Neural crest cell (in vitro differentiated cells): ENCODE data around the gene OGN. TPM values are rescaled to one million over a fixed set of nuclear protein-coding genes. Genes with fewer than 3 reads are reported as not detected.

Experiments used
- DNase-seq: peaks from one replicate; pipeline ENCODE4 v3.0.0; 2021; ENCODE audit warnings: low read depth, mixed read lengths, low spot score
- H3K27ac Mint-ChIP-seq: one replicate; pipeline ENCODE4 v1.8.0; 2021; ENCODE audit warnings: mild to moderate bottlenecking, mixed read lengths; ENCODE audit not compliant: unreplicated experiment
- H3K27me3 Mint-ChIP-seq: 2 replicates; pipeline ENCODE4 v1.8.0; 2021; ENCODE audit warnings: low read depth, mild to moderate bottlenecking, mixed read lengths
- H3K36me3 Mint-ChIP-seq: 2 replicates; pipeline ENCODE4 v1.8.0; 2021; ENCODE audit warnings: low read depth, mild to moderate bottlenecking, mixed read lengths
- H3K4me1 Mint-ChIP-seq: 2 replicates; pipeline ENCODE4 v1.8.0; 2021; ENCODE audit warnings: mixed read lengths
- H3K4me3 Mint-ChIP-seq: one replicate; pipeline ENCODE4 v1.8.0; 2021; ENCODE audit warnings: mild to moderate bottlenecking, mixed read lengths
- H3K9me3 Mint-ChIP-seq: 2 replicates; pipeline ENCODE4 v1.8.0; 2021; ENCODE audit warnings: mixed read lengths
- long read RNA-seq: library from polyadenylated mRNA; unstranded; transcript quantifications from one replicate; pipeline ENCODE4 v2.0.0, GENCODE V29; 2020
- total RNA-seq: library from RNA; stranded (reverse); gene quantifications from 2 replicates; pipeline ENCODE4 v1.2.1, GENCODE V29; 2021
- TF ChIP-seq, protein P1 (sequence below): fragments of 200-600 bp; sonication (generic); conservative IDR thresholded peaks from 2 replicates; pipeline ENCODE4 v1.5.0; 2021; ENCODE audit warnings: antibody characterized with exemption, mild to moderate bottlenecking

OGN gene, protein sequence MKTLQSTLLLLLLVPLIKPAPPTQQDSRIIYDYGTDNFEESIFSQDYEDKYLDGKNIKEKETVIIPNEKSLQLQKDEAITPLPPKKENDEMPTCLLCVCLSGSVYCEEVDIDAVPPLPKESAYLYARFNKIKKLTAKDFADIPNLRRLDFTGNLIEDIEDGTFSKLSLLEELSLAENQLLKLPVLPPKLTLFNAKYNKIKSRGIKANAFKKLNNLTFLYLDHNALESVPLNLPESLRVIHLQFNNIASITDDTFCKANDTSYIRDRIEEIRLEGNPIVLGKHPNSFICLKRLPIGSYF
- not detected in 2 replicates for total RNA-seq
- long read RNA-seq: 0 reads

DNA sequence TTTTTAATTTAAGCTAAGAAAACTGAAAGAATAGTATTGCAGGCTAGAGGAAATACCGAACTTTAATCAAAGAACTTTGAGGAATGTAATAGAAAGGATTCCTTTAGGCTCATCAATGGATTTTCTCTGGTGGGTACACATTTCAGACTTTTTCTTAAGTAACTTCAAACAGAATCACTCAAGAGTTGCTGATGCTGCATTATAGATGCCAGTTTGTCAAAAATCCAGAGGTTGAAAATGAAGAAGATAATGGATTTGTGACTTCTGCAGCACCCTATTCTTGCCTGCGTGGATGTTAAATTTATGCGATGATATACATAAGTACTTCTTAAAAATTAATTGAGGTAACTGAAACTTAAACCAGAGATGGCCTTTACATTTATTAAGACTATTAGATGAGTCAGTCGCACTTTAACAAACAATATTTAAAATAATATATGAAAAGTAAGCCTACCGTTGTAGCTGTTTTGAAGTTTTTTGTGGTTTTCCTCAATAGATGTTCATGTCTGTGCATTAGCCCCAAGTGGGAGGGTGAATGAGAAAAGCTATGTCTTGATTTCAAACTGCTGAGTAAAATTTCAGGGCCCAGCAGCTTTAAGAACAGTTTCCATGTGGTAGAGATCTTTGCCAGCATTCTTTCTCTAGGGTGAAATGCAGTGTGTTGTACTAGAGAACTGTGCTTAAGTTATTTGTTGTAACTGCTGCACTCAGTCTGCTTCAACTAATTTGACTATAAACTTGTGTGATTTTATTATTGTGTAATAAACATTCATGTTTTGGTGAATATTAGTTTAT is at the start of gene OGN:
OGN (minus strand) TSS at position 537 of the 795 bp plus-strand sequence. CDS start 1,171 bp downstream, outside the sequence.
- TF ChIP-seq, protein P1, sequence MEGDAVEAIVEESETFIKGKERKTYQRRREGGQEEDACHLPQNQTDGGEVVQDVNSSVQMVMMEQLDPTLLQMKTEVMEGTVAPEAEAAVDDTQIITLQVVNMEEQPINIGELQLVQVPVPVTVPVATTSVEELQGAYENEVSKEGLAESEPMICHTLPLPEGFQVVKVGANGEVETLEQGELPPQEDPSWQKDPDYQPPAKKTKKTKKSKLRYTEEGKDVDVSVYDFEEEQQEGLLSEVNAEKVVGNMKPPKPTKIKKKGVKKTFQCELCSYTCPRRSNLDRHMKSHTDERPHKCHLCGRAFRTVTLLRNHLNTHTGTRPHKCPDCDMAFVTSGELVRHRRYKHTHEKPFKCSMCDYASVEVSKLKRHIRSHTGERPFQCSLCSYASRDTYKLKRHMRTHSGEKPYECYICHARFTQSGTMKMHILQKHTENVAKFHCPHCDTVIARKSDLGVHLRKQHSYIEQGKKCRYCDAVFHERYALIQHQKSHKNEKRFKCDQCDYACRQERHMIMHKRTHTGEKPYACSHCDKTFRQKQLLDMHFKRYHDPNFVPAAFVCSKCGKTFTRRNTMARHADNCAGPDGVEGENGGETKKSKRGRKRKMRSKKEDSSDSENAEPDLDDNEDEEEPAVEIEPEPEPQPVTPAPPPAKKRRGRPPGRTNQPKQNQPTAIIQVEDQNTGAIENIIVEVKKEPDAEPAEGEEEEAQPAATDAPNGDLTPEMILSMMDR: no peak
- H3K36me3 Mint-ChIP-seq: no peaks in the 10 kb centered on the region
- H3K4me1 Mint-ChIP-seq: no peaks in the 10 kb centered on the region
- no peak for DNase-seq
- no peak within 1 kb of the TSS for H3K27ac Mint-ChIP-seq
- no peak within 1 kb of the TSS for H3K4me3 Mint-ChIP-seq
- no peaks in the 10 kb centered on the region for H3K9me3 Mint-ChIP-seq
- H3K27me3 Mint-ChIP-seq: no peaks in the 10 kb centered on the region

DNA sequence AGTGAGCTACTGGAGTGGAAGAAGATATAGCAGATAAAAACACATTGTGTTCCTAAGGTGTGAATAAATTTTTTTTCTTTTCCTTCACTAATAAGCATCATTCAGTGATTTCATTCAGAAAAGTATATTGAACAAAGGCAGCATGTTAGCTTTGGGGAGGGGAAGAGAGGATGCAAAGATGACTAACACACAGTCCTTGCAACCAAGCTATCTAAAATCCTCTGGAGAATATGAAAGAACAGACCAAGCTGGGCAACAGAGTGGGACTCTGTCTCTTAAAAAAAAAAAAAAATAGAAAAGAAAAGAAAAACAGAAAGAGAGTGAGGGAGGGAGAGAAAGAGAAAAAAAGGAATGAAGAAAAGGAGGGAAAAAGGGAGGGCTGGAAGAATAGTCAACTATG is 42.2 kb upstream of the OGN start:
- TF ChIP-seq, protein P1: no peak
- no peaks in the 10 kb centered on the region for H3K27me3 Mint-ChIP-seq
- no peak overlapping the region for H3K4me3 Mint-ChIP-seq
- H3K9me3 Mint-ChIP-seq: no peaks in the 10 kb centered on the region
- H3K36me3 Mint-ChIP-seq: peaks cover 2% of the 10 kb centered on the region
- no peak overlapping the region for H3K27ac Mint-ChIP-seq
- DNase-seq: no peak
- no peaks in the 10 kb centered on the region for H3K4me1 Mint-ChIP-seq

DNA sequence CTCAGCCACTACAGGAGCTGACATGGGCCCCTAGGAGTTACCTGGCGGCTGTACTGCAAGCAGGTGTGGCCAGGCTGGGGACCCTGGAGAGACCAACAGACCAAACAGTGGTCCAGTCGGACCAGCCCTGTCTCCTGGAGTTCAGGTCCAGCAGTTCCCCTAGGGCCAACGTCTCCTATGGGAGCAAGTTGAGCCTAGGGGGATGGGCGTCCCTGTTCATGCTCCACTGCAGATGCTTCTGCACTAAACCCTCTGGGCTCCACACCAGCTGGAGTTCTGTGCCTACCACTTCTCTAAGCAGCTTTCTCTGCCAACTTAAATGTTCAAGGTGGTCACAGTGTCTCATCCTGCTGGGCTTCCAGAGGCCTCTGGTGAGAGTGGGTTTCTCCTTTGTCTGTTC is 40.5 kb upstream of the OGN start:
- DNase-seq: no peak
- Mint-ChIP-seq H3K27ac (no peak overlapping the region), H3K4me3 (no peak overlapping the region), H3K9me3 (no peaks in the 10 kb centered on the region), H3K36me3 (peaks cover 2% of the 10 kb centered on the region), H3K4me1 (no peaks in the 10 kb centered on the region), H3K27me3 (no peaks in the 10 kb centered on the region)
- TF ChIP-seq, protein P1: no peak

DNA sequence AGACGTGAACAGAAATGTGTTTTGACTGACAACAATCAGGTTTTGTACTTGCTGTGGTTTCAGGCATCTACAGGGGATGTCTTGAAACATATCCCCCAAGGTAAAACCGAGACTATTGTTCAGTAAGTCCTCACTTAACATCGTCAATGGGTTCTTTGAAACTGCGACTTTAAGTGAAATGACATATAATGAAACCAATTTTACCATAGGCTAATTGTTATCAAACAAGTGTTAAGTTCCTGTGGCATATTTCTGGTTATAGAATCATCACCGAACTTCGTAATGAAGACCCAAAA is 36.3 kb upstream of the OGN start:
- Mint-ChIP-seq H3K4me3 (no peak overlapping the region), H3K36me3 (no peaks in the 10 kb centered on the region)

DNA sequence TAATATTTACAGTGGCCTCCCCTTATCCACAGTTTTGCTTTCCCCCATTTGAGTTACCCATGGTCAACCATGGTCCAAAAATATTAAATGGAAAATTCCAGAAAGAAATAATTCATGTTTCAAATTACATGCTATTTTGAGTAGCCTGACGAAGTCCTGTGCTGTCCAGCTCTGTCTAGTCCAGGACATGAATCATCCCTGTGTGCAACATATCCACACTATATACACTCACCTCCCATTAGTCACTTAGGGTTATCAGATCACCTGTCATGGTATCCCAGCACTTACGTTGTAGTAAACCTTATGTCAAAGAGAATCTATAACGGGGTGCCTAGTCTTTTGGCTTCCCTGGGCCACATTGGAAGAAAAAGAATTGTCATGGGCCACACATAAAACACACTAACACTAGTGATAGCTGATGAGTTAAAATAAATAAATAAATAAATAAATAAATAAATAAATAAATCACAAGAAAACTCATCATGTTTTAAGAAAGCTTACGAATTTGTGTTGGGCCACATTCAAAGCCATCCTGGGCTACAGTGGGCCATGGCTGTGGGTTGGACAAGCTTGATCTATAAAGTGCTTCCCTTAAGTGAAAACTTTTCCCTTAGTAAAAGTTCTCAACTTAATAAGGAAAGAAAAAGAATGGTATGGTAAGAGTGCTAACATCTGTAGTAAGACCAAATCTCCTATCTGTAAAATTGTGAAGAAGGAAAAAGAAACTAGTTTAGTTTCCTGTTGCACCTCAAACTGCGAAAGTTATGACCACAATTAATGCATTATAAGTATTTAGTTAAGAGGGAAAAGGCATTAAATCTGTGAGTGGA is 35.8 kb upstream of the OGN start:
- no peaks in the 10 kb centered on the region for H3K36me3 Mint-ChIP-seq
- no peak for DNase-seq
- H3K27me3 Mint-ChIP-seq: no peaks in the 10 kb centered on the region
- H3K27ac Mint-ChIP-seq: no peak overlapping the region
- no peak overlapping the region for H3K4me3 Mint-ChIP-seq
- TF ChIP-seq, protein P1: no peak
- no peaks in the 10 kb centered on the region for H3K9me3 Mint-ChIP-seq
- no peaks in the 10 kb centered on the region for H3K4me1 Mint-ChIP-seq

More for the DNA sequence above, 36.3 kb upstream of the OGN start:
- no peaks in the 10 kb centered on the region for H3K4me1 Mint-ChIP-seq
- H3K9me3 Mint-ChIP-seq: no peaks in the 10 kb centered on the region
- H3K27ac Mint-ChIP-seq: no peak overlapping the region
- DNase-seq: no peak
- TF ChIP-seq, protein P1: no peak
- no peaks in the 10 kb centered on the region for H3K27me3 Mint-ChIP-seq
